ENCODE measurements around the gene TFEC. TPM values are rescaled to one million over a fixed set of nuclear protein-coding genes. Genes with fewer than 3 reads are reported as not detected.

Gene TFEC
- total RNA-seq, 1 experiment from 2014 or later = not detected

- peaks cover 5 to 17% of the 10 kb centered on the region in 2 experiments; a peak in 4 of 5 replicates for H3K9me3 Mint-ChIP-seq
- Histone ChIP-seq H4K5ac (ENCODE audit: insufficient read length, low read depth, low read length) (no peak overlapping the region), H4K8ac (replicated peaks; ENCODE audit: insufficient read length, low read depth, low read length) (no peak overlapping the region), H2BK5ac (ENCODE audit: insufficient read length, low read length) (no peak overlapping the region), H2BK20ac (ENCODE audit: low read depth, low read length, poor library complexity, severe bottlenecking) (no peak overlapping the region), H3K79me2 (ENCODE audit: insufficient read depth, low read length) (no peaks in the 10 kb centered on the region), H2BK120ac (ENCODE audit: low read depth, low read length, poor library complexity, severe bottlenecking) (no peak overlapping the region), H3K4me2 (ENCODE audit: insufficient read depth, insufficient read length, low read length) (no peak overlapping the region), H3K23me2 (ENCODE audit: insufficient read length, low read depth, low read length, poor library complexity, severe bottlenecking) (no peaks in the 10 kb centered on the region), H3K4me1 (ENCODE audit: insufficient read depth, low read length) (no peaks in the 10 kb centered on the region), H3K23ac (ENCODE audit: insufficient read length, low read depth, low read length) (no peak overlapping the region), H3K27ac (ENCODE audit: insufficient read length, low read depth, low read length) (no peak overlapping the region), H3T11ph (ENCODE audit: low read length) (no peak overlapping the region), H2AFZ (ENCODE audit: low read length) (no peak overlapping the region), H3K27me3 (ENCODE audit: insufficient read depth, low read length) (no peaks in the 10 kb centered on the region), H2BK15ac (ENCODE audit: low read depth, low read length) (no peak overlapping the region), H4K91ac (ENCODE audit: insufficient read length, low read depth, low read length) (no peak overlapping the region), H4K20me1 (ENCODE audit: control insufficient read depth, insufficient read depth, insufficient read length) (no peaks in the 10 kb centered on the region), H2BK12ac (ENCODE audit: insufficient read length, low read depth, low read length) (no peak overlapping the region), H3K18ac (ENCODE audit: insufficient read length, low read depth, low read length) (no peak overlapping the region), H2AK5ac (ENCODE audit: insufficient read length, low read length) (no peak overlapping the region), H3K9me3 (ENCODE audit: control insufficient read depth, low read depth, low read length) (no peaks in the 10 kb centered on the region), H3K56ac (ENCODE audit: insufficient read length, low read depth, low read length) (no peak overlapping the region), H3K9ac (ENCODE audit: extremely low read depth, insufficient read length, low read length) (no peak overlapping the region), H3K14ac (ENCODE audit: insufficient read depth, low read length) (no peak overlapping the region), H3K79me1 (ENCODE audit: insufficient read depth, low read depth, low read length, poor library complexity, severe bottlenecking) (no peaks in the 10 kb centered on the region), H3K4ac (ENCODE audit: low read depth, low read length) (no peak overlapping the region)
- TF ChIP-seq CTCF (conservative IDR thresholded peaks at IDR 0.05) = no peak
- H3K4me3 Mint-ChIP-seq = no peak overlapping the region
- H3K27ac Mint-ChIP-seq = no peak overlapping the region; a peak in 2 of 7 replicates
- no CpG with 5 or more reads among the region's 11 CpGs for WGBS (ENCODE audit: extremely low coverage, insufficient read length, low lambda C conversion rate)
- no peaks in the 10 kb centered on the region for H3K4me1 Mint-ChIP-seq
- H3K27me3 Mint-ChIP-seq (ENCODE audit: low read depth) = peaks cover 3% of the 10 kb centered on the region; the same call in 1 of the 2 replicates
- H3K36me3 Mint-ChIP-seq (ENCODE audit: insufficient read depth in 1 of 3, low read depth in 3 of 3) = peaks cover 0 to 19% (median 7%) of the 10 kb centered on the region in 3 experiments; a peak in 5 of 7 replicates
- DNase-seq = no peak
Measured at GRCh38 chr7:115888981-115889668, 141.4 kb downstream of the TFEC start.

Measured in H9 (cell line).